ENCODE results near the gene NTPCR.
A peak's percentile ranks its signal among the peaks of the same experiment; 100 is the strongest.
"Not testable (repeated sequence)": the region's sequence is repeated elsewhere in the genome, so short reads cannot be mapped to it uniquely, and the experiment has no call there.

The NTPCR gene

DNA sequence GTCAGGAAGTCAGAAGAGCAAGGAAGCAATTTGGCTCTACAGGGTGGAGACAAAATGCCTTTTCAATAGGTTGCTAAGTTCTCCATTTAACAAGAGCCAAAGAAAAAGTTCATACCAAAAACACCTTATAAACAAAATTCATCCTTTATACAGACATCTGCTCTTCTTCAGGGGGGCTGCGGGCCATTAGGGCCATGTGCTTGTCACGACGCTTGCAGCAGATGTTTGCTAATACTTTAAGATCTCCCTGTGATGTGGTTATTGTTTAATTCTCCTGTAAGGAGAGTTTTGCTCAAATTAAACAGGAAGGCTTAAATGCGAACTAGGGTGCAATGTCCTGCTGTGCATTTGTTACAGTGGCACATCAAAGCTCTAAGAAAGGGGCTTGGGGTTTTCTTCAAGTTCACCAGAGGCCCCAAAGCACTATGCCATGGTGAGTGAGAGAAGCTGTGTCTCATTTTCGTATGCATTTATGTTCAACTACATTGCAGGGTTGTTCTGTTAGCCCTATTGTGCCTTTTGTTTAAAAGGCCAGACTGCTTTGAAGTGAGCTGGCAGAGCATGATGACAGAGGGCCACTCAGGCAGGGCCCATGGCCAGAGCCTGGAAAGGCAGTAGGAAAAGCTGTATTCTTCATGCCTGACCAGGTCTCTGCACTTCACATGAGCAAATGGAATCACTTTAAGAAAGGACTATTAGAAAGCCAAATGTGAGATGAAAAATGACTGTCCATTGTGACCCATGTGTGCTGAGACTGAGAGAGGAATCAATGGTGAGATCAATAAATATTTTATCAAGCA lies 24.8 kb upstream of the NTPCR start:
- no peak for DNase-seq

DNA sequence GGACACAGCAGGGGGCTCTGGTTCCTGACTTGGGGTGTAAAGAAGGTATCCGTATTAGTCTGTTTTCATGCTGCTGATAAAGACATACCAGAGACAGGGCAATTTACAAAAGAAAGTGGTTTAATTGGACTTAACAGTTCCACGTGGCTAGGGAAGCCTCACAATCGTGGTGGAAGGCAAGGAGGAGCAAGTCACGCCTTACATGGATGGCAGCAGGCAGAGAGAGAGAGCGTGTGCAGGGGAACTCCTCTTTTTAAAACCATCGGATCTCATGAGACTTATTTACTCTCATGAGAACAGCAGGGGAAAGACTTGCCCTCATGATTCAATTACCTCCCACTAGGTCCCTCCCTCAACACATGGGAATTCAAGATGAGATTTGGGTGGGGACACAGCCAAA lies 23.2 kb upstream of the NTPCR start:
- DNase-seq, result not testable (repeated sequence)

DNA sequence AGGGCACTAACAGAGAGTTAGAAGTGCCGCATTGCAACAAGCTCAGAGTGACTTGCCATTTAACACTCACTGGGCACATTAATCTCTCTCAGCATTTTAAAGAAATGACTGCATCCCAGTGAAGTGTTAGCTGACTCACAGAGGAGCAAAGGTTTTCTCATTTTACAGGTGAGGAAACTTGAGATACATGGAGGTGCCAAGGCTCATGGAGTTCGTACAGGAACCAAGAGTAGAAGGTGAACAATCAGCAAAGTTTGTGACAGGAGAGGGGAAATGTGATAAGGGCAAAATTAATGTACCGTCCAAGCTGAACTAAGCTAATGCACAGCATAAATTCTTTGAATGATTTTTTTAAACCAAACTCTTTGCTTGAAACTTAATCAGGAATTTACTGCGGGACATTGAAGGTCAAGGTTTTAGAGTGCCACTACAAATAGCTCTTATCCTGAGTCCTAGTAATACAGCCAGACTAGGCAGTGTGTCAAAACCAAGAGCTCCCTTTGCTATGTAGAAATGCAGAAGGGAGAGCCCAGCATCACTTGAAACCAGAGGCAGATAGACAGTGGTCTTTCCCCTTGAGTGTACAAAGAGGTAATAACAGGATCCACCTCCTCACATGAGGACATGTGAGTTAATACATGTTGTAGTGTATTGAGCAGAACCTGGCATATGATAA lies 22.4 kb upstream of the NTPCR start:
- no peak for DNase-seq

DNA sequence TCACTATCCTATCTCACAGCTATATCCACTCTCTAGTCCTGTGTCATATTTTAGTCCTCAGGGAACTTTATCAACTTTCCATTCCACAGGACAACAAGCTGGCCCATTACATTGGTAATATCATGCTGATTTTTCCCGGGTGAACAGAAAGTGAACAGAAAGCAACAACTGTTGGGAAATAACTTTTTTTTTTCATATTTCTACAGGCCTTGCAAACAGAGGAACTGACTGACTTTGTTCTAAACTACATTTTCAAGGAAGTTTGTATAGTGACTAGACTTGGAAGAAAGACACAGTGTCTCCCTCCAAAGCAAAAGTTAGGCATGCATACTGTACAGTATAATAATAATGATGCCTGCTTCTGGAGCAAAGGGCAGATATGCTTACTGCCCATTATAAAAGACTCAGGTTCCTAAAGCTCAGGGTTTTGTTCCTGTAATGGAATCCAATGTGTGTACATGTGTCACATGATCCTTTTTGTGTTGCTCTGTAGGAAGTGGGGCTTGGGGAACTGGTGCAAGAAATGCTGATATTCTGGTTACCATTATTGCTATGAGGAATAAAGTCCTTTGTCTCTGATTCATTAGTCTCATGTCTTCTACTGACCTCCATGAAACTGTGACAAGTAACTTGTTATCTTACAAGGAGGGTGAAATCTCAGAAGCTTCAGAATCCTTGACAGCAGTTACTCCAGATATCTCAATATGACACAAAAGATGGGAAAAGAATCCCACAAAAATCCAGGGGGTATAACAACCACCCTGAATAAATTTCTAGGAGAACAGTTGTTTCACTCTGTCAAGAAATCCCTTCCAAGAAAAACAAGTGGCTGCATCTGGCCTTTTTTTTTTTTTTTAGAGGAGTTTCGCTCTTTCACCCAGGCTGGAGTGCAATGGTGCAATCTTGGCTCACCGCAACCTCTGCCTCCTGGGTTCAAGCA lies 17.7 kb upstream of the NTPCR start:
- no peak for DNase-seq

DNA sequence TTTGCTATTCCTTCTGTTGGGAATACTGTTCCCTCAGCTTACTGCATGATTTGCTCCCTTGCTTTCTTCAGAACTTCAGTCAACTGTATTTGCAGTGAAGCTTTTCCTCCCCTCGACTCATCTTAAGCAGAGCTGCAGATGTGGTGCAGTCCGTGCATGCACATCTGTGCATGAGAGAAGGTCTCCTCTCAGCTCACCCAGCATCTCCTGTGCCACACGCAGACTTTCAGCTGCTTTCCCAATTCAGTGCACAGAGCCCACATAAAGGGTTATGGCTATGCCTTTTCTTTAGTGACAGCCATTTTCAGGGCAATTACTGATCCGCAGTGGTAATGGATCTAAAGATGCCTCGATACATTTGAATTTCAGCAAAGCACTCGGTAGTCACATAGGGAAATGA lies 13.5 kb upstream of the NTPCR start:
- DNase-seq, result no peak

DNA sequence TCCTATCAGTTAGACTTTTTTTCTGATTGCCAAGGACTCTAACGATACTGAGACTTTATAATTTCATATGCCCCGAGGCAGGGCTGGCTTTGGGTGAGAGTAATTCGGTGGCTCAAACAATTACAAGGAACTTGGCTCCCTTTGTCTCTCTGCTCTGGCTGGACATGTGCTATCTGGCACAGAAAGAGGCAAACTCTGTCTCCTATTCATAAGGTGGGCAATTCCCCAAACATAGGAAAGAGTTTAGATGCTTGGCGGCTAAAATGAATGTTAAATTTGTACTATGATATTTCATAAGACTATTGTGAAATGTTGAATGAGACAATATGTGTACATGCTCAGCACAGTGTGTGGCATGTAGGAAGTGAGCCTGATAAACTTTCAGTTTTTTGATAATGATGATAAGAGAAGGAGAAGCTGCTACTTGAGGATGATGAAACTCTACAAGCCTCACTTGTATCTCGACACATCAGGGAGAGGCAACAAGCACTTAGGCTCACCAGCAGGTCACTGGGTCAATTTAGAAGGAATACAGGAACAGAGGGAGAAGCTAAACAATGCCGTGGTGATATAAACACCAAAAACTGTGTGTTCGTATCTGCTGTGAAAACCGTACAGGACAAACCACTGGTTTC lies 12.6 kb upstream of the NTPCR start:
- no peak for DNase-seq

DNA sequence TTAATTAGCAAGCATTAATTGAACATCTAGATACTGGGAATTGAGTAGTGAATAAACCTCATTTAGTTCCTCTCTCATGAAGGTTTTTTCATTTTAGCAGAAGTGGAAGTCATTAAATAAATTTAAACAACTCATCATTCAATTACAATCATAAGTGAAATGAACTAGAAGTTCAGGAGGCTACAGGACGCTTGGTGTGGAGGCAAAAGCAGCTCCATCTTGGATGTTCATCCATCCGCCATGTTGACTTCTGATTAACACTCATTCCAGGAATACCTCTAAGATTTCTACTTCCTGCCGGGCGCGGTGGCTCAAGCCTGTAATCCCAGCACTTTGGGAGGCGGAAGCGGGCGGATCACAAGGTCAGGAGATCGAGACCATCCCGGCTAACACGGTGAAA lies 11.5 kb upstream of the NTPCR start:
- no peak for DNase-seq

DNA sequence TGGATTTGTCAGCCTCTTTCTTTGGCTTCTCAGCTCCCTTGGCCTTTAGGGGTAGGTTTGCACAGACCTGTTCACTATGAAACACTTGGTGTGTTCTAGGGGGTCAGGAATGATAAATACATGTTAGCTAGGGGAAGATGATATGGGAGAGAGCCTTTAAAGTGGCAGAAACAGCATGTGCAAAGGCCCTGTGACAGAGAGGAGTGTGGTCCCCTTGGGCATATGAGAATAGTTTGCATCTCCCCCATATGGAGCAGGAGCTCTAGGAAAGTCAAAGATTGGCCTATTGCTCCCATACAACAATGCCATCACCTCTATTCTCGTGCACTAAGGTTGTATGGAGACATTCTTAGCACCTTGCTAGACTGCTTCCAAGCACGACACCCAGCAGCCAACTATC lies 10.7 kb upstream of the NTPCR start:
- no peak for DNase-seq

DNA sequence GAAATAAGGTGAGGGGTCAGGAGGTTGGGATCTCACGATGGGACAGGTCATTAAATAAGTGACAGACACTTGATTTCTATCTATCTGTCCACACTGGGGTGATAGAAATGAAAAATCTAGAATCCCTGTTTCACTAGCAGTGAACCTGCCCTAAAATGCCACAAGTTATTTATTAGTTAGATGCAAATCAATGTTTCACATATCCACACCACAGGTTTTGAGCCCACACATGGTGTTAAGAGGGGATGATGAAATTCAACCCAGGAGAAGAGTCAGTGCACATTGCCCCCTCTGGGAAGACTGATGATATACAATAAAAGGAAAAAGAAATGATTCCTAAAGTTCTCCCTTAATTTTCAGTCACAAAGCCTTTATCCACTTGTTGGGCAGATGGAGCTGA lies 10.1 kb upstream of the NTPCR start:
- DNase-seq, result no peak

DNA sequence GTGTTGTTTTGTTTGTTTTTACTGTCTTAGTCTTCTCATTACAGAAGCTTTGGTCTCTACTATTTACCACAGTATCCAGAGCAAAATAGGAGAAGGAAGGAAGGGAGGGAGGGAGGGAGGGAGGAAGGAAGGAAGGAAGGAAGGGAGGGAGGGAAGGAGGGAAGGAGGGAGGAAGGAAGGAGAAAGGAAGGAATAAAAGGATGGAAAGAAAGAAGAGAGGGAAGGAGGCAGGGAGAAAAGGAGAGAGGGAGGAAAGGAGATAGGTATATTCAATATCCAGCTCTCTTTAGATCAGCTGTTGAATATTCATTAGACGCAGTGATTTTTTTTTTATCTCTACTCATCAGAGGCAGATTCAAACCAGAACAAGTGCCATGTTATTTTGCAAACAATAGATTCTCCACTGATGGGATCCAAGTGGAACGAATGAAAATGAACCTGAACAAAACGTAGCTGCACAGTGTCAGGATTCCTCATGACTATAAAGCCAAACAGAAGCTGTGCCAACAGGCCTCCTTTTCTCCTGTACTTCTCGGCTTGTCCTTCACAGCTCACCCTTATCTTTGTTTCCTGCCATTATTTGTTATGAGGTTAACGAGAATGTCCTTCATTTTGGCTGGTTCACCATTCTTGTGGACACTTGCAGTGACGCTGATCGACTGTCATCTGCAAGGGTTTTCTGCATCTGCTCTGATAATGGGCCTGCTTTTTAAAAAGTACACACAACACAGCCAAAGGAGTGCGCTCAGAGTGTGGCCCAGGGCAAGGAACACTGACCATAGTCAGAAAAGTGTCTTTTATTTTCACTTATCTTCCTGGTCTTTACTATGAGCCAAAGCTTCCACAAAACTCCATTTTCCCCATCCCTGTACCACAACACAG lies 7.8 kb upstream of the NTPCR start:
- no peak for DNase-seq

DNA sequence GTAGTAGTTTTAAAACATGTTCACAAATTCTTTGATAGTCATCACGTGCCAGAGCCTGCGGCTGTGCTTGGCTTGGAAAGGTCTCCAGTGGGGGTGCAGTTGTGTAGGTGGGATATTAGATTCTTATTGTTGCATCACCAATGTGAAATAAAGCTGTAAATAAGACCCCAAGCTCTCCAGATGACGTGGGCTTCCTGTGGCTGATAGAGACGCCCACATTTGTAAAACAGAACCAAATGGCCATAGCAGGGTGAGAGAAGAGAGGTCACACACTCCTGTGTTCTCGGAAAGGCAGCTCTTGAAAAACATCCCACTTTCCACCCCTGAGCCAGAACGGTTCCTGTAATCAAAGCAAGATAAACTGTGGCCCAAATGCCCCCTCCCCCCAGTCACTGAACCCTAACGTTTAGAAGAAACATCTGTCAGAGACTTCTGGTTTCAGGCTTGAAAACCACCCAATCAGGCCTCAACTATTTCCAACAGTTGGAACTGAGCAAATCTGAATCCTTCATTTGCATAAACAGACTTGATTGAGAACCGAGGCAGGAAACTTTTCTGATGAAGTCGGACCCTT lies 6.6 kb upstream of the NTPCR start:
- DNase-seq, result no peak

DNA sequence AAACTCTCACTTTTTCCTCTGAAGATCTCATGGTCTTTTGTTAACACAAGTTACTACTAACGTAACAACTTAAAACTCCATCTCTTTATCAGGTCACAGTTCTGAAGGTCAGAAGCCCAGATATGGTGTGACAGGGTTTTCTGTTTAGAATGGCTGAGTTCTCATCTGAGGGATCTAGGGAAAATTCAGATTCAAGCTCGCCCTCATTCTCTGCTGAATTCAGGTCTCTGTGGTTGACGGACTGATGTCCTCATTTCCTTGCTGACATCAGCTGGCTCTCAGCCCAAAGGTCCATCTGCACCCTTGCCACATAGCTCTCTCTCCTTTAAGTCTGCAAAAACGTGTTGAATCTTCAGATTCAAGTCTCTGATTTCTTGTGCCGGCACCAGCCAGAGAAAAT lies 6.1 kb upstream of the NTPCR start:
- no peak for DNase-seq

DNA sequence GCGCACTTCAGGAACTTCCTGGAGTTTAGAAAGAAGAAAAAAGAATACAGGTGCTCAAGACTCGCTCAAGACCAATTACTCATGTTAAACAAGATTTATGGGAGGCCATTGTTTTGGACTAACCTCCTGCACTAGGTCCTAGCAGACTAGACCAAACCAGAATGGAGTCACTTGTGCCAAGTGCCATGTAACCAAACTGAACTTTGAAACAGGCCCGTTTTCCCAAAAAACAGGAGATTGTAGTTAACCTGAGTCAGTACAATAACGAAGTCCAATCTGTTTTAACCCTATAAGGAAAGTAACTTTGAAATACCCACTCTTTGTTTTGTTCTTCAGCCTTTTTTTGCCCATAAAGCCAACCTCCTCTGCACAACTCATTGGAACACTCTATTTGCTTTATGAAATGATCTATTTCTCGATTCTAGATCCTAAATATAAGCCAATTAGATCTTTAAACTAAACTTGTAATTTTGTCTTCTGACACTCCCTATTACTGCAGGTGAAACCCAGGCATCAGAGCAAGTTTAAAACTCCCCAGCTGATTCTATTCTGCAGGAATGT lies 695 bp upstream of the NTPCR start:
- DNase-seq, result no peak

DNA sequence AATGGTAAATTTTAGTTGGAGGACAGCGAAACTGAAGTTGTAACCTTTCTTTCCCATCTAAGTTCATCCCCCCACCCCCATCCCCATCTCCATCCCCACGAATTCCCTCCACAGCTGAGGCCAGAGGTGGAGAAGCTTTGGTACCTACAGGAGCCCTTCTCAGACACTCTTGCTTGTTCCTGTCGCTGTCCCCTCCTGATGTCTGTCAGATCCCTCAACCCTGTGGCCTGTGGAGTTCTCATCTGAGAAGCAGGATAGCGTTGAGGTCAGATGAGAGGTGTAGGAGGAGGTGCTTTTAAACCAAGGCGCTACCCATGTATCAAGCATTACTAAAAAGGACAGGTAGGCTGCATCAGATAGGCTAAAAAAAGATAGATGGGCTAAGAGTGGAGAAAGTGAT lies 769 bp downstream of the NTPCR start:
- DNase-seq, result peak in 1 of 56 donors; percentile 24

DNA sequence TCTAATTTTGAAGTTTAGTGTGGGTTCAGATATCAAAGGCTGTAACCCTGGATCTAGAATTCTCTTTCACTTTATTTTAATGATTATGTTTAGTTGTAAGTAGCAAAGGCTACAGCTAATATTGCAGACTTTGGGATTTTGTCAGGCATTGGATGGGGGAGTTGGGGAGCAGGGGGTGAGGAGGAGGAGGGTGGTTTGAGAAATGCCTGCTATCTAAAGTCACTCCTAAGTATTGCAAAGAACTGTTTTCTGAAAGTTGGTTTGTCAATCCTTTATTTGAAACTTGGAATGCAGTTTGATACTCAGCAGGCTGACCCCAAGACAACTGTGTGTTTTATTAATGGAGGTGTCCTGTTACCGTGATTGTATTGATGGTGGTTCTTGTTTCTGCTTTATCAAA lies 1.2 kb downstream of the NTPCR start:
- no peak for DNase-seq

DNA sequence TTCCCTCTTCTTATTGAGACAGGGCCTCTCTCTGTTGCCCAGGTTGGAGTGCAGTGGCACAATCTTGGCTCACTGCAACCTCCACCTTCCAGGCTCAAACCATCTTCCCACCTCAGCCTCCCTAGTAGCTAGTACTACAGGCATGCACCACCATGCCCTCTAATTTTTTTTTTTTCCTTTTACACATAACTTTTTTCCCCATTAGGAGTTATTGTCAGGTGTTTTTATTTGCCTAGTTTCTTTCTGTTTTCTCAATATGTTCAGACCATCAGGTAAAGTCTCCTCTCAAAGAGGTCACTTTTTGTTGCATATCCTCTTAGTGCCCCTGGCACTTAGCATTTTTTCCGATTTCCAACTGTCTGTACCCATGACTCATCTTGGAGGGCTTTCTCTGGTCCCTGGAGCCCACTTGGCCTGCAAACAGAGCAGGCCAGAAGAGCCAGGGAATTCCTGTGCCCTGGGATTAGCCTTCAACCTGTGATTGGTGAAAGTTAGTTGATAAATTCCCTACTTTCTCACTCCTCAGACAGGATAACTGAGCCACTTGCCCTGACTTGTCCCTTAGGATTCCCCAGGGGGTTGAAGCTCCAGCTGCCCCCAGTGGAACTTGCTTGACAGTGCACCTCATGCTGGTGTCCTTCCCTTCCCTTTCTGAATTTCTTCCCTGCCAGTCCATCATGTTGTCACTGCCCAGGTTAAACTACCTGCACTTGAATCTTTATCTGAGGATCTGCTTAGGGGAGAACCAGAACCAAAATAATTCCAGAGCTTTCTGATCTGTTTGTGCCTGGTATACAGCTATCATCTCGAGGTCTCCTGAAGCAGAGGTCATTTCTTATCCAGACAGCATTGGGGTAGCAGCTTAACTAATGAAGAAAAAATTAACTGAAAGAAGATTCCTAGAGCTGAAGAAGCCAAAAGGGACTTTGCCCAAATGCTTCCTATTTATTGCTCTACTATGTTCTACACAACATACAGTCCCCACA lies 2.4 kb downstream of the NTPCR start:
- DNase-seq, result peak in 10 of 56 donors; percentile 5 to 24 (median 10)

DNA sequence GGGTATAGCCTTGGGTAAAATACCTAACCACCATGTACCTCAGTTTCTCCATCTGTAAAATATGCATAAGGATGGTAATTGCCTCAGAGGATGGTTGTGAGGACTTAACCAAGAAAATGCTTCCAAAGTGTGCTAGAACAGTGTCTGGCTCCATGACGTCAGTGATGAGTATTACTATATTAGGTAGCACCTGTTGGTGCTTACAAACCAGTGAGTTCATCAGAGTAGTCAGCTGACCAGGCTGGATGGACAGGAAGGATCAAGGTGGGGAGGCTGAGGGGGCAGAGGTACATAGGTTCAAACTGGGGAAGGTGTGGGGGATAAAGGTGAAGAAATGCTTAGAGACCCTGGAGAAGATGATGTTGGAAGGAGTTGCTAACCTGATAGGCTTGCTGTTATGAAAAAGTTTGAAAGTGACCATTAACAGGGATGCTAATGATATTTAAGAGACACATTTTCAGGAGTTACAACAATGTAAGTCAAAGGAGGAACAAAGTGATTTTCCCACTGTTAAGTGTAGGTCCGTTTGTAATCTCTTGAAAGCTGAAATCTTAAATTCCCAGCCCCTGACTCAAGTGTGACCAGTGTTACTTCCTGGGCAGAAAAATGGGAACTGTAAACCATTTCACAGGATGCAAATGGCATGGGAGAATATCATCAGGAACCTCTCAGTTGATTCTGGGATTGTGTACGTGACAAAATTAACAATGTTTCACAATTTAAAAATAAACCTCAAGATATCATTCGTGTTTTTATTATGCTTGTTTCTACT lies 4.4 kb downstream of the NTPCR start:
- DNase-seq, result no peak

DNA sequence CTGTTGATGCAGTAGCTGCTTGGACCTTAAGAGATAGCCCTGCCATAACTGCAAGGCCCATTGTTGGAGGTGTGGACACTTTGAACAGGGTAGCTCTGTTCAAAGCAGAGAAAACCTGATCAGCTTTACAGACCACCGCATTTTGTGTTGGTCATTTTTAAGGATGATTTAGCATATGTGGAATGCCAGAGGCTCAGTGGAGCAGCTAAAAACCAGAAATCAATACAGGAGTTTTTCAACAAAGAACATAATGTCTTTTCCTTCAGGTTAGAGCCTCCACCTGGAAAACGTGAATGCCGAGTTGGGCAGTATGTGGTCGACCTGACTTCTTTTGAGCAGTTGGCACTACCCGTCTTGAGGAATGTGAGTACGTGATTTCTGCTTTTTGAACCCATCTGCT lies 5.7 kb downstream of the NTPCR start:
- DNase-seq, result no peak

Measured in amygdala (tissue), 56 donors.